GM12892 (cell line): ENCODE data around the gene ABLIM2.

Experiments
- POLR2AphosphoS5 ChIP-seq: IDR thresholded peaks from 2 replicates; pipeline ENCODE4 v1.6.1; 2011; ENCODE audit warnings: low read depth, low read length, control low read depth
- TAF1 ChIP-seq: IDR thresholded peaks from 2 replicates; pipeline ENCODE4 v1.6.1; 2011; ENCODE audit warnings: low read depth, mild to moderate bottlenecking, control low read depth, low read length, borderline replicate concordance

- TF ChIP-seq TAF1 = no peak
- no peak for TF ChIP-seq POLR2AphosphoS5
These were observed 224.7 kb downstream of the ABLIM2 start for GRCh38 chr4:7933651-7934510.
